CD4-positive, alpha-beta T cell treated with Interleukin-1 beta for 1 hour (primary cell): Measurements from ENCODE around the gene HAGHL.
"Not testable (repeated sequence)": the region's sequence is repeated elsewhere in the genome, so short reads cannot be mapped to it uniquely, and the experiment has no call there.

Experiments used
- DNase-seq, 2 donors: peaks; one replicate each; pipeline ENCODE4 v3.0.0-alpha.2; 2020 to 2022

The HAGHL gene

DNA sequence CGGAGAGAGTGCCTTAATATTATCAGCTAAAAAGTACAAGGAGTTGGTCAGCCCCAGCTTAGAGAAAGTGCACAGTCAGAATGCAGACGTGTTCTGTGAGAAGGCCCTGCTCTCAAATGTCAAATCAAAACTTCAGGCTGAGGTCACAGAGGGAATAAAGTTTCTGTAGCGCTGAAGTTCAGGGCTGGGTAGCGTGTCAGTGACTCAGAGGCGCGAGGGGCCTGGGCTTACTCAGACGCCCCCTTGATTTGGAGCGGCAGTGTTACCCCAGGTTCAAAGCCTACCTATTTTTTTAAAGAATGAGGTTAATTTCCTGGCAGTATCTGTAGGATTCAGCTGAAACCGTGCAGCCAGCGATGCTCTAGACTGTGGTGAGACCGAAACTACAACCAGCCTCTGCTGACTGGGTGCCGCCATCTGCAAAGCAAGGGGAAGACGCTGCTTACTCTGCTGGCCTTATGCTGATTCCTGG, 9.1 kb downstream of the HAGHL start:
- no peak for DNase-seq

DNA sequence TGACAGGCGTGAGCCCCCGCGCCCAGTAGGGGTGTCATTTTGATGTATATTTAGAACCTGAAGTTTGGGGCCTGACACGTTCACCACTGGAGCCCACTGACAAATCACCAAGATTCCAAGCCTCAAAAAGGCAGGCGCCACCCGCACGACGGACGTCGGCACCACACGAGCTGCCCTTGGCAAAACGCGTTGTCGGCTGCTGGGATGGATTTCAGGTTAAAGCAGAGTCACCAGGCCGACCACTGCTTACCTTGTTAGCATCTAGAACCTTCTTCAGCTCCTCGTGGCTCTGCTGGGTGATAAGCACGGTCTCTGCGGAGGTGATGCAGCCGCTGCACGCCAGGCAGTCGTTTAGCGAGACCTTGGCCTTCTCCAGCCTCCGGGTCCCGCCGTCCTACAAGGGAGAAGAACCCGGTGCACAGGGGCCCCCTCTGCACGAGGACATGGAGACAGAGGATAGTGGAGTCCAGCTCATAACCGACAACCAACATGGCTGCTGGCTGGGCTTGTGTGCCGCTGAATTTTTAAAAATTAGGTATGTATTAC, 10.1 kb downstream of the HAGHL start:
- DNase-seq: no peak

DNA sequence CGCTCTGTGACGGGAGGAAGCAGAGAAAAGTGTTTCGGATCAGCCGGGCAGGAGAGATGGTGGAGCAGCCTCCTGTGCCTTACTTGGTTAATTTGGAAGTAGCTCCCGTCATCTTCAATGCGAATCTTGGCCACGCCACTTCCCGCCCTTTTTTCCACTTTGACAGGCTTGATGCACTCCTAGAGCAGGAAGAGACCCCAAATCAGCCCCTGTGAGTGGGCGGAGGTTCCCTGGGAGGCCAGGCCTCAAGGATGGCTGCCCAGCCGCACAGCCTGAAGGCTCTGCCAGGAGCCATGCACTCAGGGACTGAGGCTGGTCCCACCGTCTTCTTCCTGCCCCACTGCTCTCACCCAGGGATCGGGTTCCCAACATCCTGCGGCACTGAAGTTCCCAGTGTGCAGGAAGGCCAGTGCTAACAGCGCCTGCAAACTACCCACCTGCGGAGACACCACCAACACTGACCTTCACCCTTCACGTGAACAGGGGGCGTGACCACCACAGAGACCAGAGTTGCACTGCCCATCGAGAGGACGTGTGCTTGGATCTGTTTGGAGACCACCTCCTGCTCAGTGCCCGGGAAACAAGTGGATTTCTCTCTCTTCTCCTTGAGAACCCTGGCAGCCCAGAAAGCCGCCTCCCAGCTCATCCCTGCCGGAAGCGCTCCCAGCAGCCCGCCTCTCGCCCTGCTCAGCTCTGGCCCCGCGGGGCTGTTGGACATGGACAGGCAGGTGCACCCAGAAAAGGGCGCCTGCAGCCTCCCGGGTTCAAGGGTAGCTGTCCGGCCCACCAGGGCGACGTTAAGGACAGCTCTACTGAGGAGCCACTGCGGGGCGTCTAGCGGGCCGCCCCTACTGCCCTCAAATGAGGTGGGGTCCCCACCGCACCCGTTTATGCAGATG, 12.9 kb downstream of the HAGHL start:
- no peak for DNase-seq

DNA sequence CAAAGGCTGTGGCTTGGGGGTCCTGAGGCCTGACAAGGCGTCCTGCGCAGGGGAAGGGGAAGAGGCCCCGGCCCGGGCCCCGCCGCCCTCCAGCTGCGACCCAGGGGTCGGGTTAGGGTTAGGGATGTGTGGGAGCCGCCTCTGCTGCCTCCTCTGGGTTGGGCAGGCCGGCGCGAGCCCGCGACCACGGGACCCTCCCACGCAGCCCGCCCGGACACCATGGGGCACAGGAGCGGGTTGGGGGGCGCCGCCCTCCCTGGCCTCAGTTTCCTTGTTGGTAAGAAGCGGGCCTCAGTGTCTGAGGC, 13.5 kb downstream of the HAGHL start:
- DNase-seq: no peak

DNA sequence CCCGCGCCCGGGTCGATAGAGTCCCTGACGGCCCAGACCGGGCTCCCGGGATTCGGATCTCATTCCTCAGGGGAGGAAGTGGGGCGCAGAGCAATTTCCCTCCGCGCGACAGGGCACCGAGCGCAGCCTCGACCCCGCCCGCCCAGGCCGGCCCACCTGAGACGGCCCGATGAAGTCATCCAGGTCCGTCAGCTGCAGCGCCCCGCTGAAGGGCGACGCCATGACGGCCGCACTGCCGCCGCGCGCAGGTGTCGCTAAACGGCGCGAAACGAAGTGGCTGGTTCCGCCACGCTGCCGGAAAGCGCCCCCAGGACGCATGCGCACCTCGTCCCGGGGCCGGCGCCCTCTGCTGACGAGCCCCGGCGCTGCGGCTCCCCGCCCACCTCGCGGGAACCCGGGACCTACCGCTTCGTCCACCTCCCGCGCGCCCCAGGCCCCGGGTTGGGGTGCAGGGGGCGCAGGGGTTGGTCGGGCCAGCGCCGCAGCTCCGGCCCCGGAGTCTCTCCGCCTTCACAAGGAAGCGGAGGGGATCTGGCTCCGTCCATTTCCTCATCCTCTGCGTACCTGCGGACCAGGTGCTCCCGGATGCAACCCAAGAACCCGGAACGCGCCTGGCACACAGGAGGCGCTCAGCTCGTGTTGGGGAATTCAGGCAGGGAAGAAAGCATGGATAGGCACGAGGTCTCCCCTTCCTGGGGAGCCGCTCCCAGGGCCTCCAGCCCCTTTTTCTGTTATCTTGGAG, 14.0 kb downstream of the HAGHL start, which contains the start of gene CIAO3:
CIAO3 (minus strand) TSS at position 234 of the 742 bp plus-strand sequence; CDS start at position 222, 12 bp downstream.
- DNase-seq: peak; percentile 89 to 92

DNA sequence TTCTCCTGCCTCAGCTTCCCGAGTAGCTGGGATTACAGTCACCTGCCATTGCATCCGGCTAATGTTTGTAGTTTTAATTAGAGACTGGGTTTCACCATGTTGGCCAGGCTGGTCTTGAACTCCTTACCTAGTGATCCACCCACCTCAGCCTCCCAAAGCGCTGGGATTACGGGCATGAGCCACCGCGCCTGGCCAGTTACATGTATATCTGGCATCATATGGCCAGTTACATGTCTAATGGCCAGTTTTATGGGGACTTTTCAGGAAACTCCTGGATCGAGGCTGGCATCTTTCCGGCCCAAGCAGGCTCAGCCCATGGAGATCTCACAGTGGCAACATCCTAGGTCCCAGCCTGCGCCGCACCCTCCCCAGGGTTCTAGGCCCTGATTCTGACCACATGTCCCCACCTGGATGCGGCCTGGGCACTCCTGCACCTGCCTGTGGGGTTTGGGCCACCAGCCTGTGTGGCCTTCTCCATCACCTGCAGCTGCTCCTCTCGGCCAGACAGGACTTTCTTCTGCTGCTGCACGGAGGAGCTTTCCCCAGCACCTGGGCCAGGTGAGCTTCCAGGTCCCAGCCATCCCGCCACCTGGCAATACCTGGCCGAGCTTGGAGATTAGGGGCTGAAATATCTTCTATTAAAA, 15.2 kb downstream of the HAGHL start:
- DNase-seq: no peak

DNA sequence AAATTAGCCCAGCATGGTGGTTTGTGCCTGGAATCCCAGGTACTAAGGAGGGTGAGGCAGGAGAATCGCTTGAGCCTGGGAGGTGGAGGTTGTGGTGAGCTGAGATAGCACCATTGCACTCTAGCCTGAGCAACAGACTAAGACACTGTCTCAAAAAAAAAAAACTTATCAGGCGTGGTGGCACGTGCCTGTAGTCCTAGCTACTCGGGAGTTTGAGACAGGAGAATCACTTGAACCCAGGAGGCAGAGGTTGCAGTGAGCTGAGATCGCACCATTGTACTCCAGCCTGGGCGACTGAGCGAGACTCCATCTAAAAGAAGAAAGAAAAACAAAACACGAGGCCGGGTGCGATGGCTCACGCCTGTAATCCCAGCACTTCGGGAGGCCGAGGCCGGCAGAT, 16.0 kb downstream of the HAGHL start:
- DNase-seq: not testable (repeated sequence)

DNA sequence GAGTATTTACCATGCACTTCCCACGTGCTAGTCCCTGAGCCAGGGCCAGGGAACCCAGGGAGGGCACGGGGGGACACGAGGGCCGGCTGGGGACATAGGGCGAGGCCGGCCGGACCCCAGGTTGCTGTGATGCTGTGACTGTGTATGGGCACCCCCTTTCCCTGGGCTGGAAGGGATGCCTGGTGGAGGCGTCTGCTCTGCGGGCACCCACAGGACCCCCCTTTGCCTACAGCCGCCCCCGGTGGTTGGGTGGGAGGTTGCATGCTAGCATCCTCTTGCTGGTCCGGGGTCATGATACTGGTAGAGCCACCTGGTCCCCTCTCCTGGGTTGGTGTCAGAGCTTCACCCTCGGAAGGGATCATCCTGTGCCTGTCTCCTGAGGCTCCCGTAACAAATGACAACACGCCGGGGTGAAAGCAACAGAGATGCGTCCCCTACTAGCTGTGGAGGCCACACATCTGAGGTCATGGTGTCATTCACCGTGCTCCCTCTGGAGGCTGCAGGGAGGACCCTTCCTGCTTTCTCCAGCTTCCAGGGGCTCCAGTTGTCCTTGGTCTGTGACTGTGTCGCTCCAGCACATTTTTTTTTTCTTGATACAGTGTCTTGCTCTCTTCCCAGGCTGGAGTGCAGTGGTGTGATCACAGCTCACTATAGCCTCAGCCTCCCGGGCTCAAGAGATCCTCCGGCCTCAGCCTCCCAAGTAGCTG, 17.0 kb downstream of the HAGHL start:
- no peak for DNase-seq

DNA sequence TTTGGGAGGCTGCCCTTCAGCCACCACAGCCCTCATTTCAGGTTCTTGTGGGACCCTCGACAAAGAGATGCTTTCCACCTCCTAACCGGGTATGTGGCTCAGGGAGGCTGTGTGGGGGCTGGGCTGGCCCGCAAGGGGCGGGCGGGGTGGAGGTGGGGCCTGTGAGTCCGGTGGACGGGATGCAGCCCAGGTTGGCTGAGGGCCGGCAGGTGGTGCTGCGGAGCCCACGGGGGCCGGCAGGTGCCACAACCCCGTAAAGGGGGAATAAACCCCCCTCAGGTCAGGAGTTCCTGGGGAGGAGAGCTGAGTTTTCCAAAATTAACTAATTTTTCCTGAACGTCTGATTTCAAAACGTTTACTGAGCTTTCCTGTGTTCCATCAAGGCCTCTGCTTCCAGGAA, 18.8 kb downstream of the HAGHL start:
- no peak for DNase-seq

DNA sequence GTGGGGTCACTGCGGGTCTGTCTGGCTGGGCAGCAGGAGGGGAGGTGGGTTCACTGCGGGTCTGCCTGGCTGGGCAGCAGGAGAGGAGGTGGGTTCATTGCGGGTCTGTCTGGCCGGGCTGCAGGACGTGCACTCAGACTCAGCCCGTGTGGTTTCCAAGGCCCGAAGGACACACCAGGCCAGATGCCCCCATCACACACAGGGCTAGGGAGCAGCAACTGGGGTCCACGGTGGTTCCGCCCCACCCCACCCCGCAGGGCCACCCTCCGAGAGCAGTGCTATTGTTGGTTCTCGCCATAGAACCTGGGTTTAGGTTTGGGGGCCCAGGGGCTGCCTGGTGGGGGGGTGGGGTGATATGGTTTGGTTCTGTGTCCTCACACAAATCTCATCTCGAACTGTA, 19.7 kb downstream of the HAGHL start:
- DNase-seq: no peak

DNA sequence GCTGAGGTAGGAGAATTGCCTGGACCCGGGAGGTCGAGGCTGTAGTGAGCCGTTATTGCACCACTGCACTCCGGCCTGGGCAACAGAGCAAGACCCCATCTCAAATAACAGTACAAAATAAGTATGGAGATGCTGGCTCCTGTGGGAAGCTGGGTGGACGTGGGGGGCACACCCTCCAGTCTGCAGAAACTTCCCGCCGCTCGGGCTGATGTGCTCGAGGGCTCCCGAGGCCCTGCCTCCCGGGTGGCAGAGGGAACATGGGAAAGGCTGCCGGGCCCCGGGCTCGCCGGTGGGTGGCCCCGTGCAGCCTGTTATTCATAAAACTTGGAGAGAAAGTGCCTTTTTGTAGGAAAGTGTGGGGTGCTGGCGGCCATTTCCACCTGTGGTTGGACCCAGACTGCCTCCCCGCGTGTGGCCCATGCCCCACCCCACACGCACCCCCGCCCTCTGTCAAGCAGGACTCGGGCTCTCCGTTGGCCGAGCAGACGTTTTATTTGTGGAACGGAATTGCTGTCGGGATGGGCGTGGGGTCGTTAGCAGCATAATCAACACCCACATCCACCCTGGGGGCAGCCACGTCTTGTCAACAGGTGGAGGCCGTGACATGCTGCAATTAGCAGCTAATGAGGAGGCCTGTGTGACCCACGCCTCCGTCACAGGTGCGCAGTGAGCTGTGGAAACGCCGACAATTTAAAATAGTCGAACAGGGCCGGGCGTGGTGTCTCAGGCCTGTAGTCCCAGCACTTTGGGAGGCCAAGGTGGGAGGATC, 21.3 kb downstream of the HAGHL start:
- DNase-seq: no peak

DNA sequence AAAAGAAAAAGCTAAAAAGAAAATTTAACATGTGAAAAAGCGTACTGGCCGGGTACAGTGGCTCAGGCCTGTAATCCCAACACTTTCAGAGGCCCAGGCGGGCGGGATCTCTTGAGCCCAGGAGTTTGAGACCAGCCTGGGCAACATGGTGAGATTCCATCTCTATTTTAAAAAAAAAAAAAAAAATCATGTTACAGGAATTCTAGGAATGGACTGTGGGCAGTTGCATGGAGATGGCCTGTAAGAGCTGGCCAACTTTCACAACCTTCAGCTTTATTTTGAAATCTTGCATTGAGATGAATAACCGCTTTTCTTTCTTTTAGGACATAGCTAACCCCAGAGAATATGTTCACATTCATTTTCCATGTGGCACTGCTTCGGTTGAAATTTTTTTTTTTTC, 22.1 kb downstream of the HAGHL start:
- no peak for DNase-seq

DNA sequence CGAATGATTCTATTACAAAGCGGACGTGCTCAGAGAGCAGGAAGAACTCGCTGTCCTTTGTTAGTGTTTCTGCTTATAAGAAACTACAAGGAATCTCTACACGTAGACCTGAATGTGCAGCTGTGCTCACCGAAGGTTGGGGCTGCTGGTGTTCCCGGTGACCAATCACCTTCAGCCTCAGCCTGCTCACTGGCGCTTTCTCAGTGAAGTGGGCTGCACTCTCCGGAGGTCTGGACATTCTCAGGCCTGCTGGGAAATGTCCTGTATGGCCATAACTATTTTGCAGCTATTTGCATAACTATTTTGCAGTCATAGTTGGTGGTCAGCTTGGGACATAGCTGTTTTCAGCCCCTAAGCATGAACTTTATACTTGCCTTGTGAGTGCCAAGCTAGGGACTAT, 23.6 kb downstream of the HAGHL start:
- DNase-seq: no peak

DNA sequence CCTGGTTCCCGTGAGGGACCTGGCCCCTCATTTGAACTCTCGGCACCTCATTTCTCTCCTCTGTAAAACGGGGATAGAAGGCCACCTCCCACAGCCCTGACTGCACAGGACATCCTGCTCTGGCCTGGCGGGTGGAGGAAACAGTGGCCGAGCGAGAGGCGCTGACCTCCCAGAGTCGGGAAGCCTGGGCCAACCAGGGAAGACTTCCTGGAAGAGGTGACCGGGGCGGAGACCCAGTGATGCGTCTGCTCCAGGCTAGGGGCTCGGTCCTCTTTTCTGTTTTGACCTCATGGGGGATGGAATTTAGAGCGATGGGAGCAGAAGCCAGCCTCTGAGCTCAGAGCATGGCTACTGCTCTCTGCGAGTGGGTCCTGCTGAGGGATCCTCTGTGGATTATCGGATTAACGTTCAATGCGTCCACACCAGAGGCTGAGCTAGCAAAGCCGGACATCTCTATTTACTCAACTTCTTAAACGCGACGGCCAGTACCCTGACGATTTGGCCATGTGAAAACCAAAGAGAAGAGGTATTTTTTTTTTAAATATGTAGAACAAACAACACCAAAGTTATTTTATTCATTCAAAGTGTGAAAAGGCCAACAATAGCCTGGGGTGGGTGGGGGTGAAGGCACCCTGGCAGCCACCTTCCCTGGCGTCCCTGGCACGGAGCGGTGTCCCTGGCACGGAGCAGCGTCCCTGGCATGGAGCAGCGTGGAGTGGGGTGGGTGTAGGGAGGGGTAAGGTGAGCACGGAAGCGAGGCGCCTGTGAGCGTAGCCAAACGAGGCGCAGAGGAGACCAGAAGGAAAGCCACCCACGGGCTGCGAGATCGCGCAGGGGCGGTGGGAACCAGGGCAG, 24.5 kb downstream of the HAGHL start:
- DNase-seq: no peak

DNA sequence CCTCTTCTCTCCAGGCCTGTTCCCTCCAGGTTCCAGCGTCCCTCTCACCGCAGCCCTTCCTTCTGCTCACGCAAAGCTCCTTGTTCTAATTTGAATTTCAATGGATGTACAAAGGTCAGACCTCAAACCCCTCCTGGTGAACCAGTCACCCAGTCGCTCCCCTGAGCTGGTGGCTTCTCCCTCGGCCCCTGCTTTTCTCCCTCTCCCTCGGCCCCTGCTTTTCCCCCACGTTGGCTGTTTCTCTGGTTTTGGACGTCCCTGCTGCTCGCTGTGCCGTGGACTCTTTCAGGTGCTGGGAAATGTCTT, 25.1 kb downstream of the HAGHL start:
- DNase-seq: no peak

DNA sequence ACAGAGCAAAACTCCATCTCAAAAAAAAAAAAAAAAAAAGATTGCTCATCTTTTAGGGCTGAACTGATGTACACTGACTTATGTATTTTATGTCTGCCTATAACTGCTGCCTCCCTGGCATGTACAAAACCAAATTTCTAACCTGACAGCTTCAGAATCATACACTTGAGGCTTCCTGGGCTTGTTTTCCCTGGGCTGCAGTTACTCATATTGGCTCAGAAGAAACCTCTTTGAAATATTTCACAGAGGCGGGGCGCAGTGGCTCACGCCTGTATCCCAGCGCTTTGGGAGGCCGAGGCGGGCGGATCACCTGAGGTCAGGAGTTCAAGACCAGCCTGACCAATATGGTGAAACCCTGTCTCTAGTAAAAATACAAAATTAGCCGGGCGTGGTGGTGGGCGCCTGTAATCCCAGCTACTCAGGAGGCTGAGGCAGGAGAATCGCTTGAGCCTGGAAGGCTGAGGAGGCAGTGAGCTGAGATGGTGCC, 27.3 kb downstream of the HAGHL start:
- not testable (repeated sequence) for DNase-seq

DNA sequence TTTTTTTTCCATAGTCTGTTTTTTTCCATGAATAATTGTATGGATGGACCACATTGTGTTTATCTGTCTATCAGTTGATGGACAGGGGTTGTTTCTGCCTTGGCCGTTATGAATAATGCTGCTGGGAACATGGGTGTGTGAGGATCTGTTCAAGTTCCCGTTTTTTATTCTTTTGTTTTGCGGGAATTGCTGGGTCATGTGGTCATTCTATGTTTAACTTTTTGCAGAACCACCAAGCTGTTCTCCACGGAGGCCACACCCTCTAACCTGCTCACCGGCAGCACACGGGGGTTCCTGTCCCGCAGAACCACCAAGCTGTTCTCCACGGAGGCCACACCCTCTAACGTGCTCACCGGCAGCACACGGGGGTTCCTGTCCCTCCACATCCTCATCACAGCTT, 27.8 kb downstream of the HAGHL start:
- peak in 1 of 2 donors; percentile 7 for DNase-seq

DNA sequence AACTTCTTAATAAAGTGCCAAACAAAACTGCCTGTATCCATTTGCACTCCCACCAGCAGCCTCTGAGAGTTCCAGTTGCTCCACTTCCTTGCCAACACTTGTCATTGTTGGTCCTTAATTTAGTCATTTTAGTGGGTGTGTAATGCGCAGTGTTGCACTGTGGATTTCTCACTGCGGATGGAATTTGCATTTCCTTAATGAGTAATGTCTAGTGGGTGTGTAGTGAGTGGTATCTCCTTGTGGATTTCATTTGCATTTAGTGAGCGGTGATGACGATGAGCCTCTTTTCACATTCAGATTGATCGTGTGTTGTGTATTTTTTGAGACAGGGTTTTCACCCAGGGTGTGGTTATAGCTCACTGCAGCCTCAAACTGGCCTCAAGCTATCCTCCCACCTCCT, 29.5 kb downstream of the HAGHL start:
- no peak for DNase-seq

DNA sequence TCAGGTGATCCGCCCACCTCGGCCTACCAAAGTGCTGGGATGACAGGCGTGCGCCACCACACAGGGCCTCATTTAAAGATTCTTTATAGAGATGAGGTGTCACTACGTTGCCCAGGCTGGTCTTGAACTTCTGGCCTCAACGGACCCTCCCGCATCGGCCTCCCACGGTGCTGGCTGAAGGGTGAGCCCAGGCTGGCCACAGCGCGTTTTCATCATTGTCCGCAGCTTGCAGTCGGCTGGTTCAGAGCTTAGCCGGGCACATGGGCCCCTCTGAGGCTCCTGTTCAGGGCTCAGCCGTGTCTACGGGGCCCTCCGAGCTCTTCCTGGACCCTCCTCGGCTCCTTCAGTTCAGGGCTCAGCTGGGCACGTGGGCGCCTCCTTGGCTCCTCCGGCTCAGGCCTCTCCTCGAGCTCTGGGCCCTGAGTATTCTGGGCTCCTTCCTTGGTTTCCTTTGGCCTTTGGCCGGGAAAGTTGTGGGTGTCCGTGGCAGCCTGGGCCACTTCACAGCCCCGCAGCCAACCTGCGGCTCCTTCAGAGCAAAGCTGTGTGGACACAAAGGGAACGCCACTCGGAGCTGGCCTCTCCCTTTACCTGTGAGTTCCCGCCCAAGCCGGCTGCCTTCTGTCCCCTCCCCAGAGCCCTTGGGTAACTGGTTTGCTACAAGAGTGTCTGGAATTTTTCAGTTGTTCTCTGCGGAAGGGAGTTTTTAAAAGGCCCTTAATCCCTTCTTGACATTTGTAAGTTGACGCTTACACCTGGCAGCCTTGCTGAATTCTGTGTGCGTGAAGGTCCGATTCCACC, 32.4 kb downstream of the HAGHL start:
- DNase-seq: no peak

DNA sequence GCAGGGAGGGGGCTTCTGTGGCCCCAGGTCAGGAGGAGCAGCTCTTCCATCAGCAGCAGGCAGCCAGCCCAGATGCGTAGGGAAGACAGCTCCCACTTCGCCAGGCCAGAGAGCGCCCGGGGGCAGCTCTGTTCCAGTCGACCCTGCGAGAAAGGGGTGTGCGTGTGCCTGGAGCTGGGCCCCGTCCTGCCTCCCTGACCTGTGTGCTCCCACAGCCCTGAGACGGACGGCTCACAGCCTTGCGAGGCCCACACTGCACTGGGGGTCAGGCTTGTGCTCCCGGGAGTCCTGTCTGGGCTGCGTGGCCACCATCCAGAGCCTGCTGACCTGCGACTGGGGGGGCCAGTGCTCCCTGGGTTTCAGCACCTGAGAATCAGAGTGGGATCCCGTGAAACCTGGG, 33.2 kb downstream of the HAGHL start:
- DNase-seq: no peak
